HUES6 (cell line): ENCODE results near the gene CCDC92B.

Experiments
- H3K27ac ChIP-seq: 2 replicates; pipeline ENCODE4 v1.7.0; 2013; ENCODE audit warnings: low read depth, mild to moderate bottlenecking, low read length, inconsistent platforms
- H3K27me3 ChIP-seq: 2 replicates; pipeline ENCODE4 v1.6.1; 2013; ENCODE audit warnings: low read length; ENCODE audit not compliant: control insufficient read depth, insufficient read depth
- H3K36me3 ChIP-seq: 2 replicates; pipeline ENCODE4 v1.6.1; 2013; ENCODE audit warnings: low read length; ENCODE audit not compliant: control insufficient read depth, insufficient read depth
- H3K4me1 ChIP-seq: 2 replicates; pipeline ENCODE4 v1.6.1; 2013; ENCODE audit warnings: low read length; ENCODE audit not compliant: control insufficient read depth, insufficient read depth
- H3K4me3 ChIP-seq: 2 replicates; pipeline ENCODE4 v1.5.1; 2013; ENCODE audit warnings: low read depth, low read length
- H3K9ac ChIP-seq: one replicate; pipeline ENCODE4 v1.6.1; 2013; ENCODE audit warnings: mild to moderate bottlenecking, low read length
- H3K9me3 ChIP-seq: 2 replicates; pipeline ENCODE4 v1.6.1; 2013; ENCODE audit warnings: low read depth, low read length; ENCODE audit not compliant: control insufficient read depth, insufficient read depth

Gene CCDC92B

GRCh38 chr17:2737693-2738092, 11.8 kb downstream of the CCDC92B start:
- Histone ChIP-seq H3K36me3 (no peaks in the 10 kb centered on the region; the same call in 1 of the 2 replicates), H3K27ac (no peak overlapping the region), H3K27me3 (no peaks in the 10 kb centered on the region), H3K9ac (no peak overlapping the region), H3K9me3 (no peaks in the 10 kb centered on the region), H3K4me1 (no peaks in the 10 kb centered on the region), H3K4me3 (no peak overlapping the region)

DNA sequence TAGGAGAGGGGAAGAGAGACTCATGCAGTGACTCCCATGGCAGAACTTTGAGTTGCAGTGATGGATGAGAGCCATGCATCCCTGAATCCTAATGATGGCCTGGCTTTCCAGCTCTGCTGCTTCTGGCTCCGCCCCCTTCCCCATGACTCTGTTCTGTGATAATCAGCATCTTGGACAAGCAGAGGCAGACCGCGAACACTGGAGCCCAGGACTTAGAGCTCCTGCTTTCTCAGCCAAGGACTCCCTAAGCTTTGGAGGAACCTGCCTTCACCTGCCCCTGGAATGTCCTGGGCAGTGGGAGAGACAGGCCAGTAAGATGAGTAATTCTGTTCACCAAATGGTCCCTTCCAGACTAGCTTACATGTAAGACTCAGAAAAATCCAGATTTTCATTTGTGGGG, 12.5 kb downstream of the CCDC92B start:
- H3K4me1 ChIP-seq, result no peaks in the 10 kb centered on the region
- no peak overlapping the region for H3K27ac ChIP-seq
- no peak overlapping the region for H3K9ac ChIP-seq
- H3K9me3 ChIP-seq, result no peaks in the 10 kb centered on the region
- H3K4me3 ChIP-seq, result no peak overlapping the region
- no peaks in the 10 kb centered on the region for H3K27me3 ChIP-seq
- no peaks in the 10 kb centered on the region; the same call in 1 of the 2 replicates for H3K36me3 ChIP-seq

DNA sequence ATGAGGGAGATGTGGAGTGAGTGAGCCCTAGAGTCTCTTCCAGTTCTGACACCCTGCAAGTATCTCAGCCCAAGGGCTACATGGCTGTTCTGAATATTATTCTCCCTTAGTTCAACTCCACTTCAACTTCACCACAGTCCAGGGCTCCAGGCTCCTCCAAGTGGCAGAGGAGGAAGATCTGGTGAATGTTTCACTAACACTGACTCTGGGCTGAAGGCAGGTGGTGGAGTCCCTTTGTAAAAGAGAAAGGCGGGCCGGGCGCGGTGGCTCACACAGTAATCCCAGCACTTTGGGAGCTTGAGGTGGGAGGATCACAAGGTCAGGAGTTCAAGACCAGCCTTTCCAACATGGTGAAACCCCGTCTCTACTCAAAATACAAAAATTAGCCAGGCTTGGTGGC, 13.6 kb downstream of the CCDC92B start:
- no peak overlapping the region for H3K27ac ChIP-seq
- no peaks in the 10 kb centered on the region for H3K4me1 ChIP-seq

DNA sequence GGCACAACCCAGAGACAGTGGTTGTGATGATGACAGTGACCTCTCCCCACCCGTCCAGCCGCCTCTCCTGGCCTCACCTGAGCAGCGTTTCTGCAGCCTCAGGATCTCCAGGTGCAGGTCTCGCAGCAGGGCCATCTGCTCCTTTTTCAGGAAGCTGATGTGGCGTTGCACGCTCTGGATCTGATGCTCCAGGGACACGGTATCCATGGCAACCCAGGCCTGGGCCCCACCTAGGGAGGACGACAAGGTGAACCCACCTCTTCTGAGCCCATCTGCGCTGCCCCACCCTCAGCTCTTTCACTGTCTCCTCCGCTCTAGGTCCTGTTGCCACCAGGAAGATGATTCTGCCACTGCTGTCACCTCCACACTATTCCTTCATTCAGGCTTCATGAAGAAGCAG, 14.5 kb downstream of the CCDC92B start:
- H3K9ac ChIP-seq, result no peak overlapping the region
- no peak overlapping the region for H3K27ac ChIP-seq
- no peaks in the 10 kb centered on the region for H3K27me3 ChIP-seq
- H3K36me3 ChIP-seq, result peaks cover 3% of the 10 kb centered on the region; the same call in 1 of the 2 replicates
- H3K4me3 ChIP-seq, result no peak overlapping the region
- H3K9me3 ChIP-seq, result no peaks in the 10 kb centered on the region
- H3K4me1 ChIP-seq, result no peaks in the 10 kb centered on the region

More for the DNA sequence above, 13.6 kb downstream of the CCDC92B start:
- H3K9me3 ChIP-seq, result no peaks in the 10 kb centered on the region
- H3K9ac ChIP-seq, result no peak overlapping the region
- no peaks in the 10 kb centered on the region for H3K27me3 ChIP-seq
- H3K4me3 ChIP-seq, result no peak overlapping the region
- no peaks in the 10 kb centered on the region; the same call in 1 of the 2 replicates for H3K36me3 ChIP-seq

DNA sequence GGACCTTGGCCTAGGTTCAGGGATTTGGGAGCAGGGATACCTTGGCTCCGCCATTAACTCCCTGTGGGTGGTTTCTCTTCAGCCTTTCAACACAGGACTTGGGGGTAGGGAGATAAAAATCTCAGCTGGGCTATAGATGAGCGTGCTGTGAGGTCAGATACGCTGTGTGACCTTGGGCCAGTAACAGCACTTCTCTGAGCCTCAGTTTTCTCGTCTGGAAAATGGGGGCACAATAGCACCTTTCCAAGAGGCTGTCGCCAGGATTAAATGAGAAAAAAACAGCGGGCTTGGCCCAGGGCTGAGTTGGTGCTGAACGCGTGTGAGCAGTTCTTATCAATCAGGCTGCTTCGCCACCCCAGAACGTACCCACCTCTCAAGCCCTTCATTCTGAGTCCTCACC, 17.6 kb downstream of the CCDC92B start:
- Histone ChIP-seq H3K4me3 (no peak overlapping the region), H3K27ac (no peak overlapping the region), H3K9me3 (no peaks in the 10 kb centered on the region)

DNA sequence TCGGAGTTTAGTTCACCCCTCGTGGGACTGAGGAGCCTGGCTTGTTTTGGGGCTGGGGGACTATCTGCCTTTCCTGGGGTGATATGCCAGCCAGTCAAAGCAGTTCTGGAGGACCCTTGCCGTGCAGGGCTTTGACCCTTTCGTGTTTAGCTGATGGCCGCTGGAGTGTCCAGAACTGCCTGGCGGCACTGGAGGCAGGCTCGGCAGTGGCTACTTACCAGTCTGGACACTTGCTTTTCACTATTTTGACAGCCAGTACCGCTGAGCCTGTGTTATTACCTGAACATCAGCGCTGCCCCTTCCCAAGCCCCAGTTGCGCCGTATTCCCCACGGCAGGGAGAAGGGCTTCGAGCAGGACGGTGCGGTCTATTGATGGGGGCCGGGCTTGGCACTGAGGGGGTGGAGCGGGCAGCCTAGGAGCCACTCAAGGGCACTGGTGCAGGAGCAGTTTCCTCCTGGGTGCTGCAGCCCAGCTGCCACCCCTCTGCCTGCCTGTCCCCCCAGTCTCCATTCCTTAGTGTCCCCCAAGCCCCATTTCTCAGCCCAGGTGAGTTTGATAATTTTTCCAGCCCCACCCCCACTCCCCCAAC, 18.6 kb downstream of the CCDC92B start:
- H3K4me3 ChIP-seq, result no peak overlapping the region
- peaks cover 10% of the 10 kb centered on the region for H3K36me3 ChIP-seq
- no peaks in the 10 kb centered on the region for H3K27me3 ChIP-seq
- H3K4me1 ChIP-seq, result no peaks in the 10 kb centered on the region
- H3K9me3 ChIP-seq, result no peaks in the 10 kb centered on the region
- no peak overlapping the region for H3K9ac ChIP-seq
- no peak overlapping the region for H3K27ac ChIP-seq

More for the DNA sequence above, 17.6 kb downstream of the CCDC92B start:
- Histone ChIP-seq H3K9ac (no peak overlapping the region), H3K36me3 (peaks cover 10% of the 10 kb centered on the region), H3K27me3 (no peaks in the 10 kb centered on the region), H3K4me1 (no peaks in the 10 kb centered on the region)

DNA sequence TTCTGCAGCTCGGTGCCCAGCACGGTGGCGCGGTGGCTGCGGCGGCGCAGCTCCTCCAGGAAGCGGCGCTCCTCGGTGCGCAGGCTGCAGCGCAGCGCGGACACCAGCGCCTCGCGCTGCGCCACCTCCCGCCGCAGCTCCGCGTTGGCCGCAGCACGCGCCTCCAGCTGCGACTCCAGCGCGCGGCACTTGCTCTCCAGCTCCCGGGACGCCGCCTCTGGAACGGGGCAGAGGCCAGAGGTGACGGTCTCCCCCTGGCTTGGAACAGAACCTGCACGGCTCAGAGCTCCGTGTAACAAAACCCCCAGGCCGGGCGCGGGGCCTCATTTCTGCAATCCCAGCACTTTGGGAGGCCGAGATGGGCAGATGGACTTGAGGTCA, 24.7 kb downstream of the CCDC92B start:
- Histone ChIP-seq H3K27me3 (peaks cover 23% of the 10 kb centered on the region; the same call in 1 of the 2 replicates), H3K27ac (no peak overlapping the region), H3K36me3 (peaks cover 4% of the 10 kb centered on the region), H3K4me1 (peaks cover 24% of the 10 kb centered on the region), H3K4me3 (peak overlapping the region; percentile 64), H3K9ac (peak overlapping the region; percentile 53), H3K9me3 (no peaks in the 10 kb centered on the region)

DNA sequence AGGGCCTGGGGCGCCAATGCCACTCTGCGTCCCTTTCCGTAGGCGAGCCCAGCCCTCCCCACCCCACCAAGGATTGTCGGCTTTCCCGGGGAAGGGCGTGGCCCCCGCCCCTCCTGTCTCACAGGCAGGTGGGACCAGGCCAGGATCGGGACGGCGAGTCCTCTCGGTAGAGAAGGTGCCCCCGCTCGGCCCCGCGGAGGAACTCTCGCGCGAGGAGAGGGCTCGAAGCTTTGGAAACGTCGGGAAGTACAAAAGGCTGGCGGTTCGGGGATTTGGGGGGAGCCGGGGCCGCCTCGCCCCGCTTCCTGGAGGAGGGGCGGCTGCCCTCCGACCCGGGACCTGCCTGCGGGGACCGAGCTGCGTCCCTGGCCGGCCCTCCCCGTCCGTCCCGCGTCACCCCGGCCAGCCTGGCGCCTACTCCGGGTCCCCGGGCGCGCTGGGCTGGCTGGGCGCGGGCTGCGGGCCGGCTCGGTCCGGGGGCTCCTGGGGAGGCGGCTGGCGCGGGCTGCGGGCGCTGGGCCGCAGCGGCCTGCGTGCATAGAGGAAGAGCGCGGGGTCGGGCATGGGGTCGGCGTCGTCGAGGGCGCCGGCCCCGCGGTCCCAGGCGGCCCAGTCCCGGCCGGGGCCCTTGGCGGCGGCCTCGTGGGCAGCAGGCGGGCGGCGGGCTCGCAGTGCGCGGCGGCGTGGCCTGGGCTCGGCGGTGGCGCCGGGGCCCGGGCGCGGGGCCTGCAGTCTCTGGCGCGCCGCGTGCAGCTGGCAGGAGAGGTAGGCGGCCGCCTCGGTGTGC, 25.3 kb downstream of the CCDC92B start:
- peaks cover 27% of the 10 kb centered on the region; the same call in 1 of the 2 replicates for H3K27me3 ChIP-seq
- H3K9ac ChIP-seq, result peak overlapping the region; percentile 77
- peak overlapping the region; percentile 64 for H3K4me3 ChIP-seq

GRCh38 chr17:2723505-2723996, 25.9 kb downstream of the CCDC92B start:
- H3K9ac ChIP-seq, result peak overlapping the region; percentile 75
- H3K27ac ChIP-seq, result peak overlapping the region; percentile 48; the same call in 1 of the 2 replicates
- H3K4me1 ChIP-seq, result peaks cover 27% of the 10 kb centered on the region
- H3K36me3 ChIP-seq, result peaks cover under 1% of the 10 kb centered on the region
- H3K9me3 ChIP-seq, result no peaks in the 10 kb centered on the region
- H3K4me3 ChIP-seq, result peak overlapping the region; percentile 64
- H3K27me3 ChIP-seq, result peaks cover 27% of the 10 kb centered on the region; the same call in 1 of the 2 replicates

More for the DNA sequence above, 25.3 kb downstream of the CCDC92B start:
- peaks cover 3% of the 10 kb centered on the region for H3K36me3 ChIP-seq
- no peak overlapping the region; the same call in 1 of the 2 replicates for H3K27ac ChIP-seq
- H3K4me1 ChIP-seq, result peaks cover 27% of the 10 kb centered on the region
- H3K9me3 ChIP-seq, result no peaks in the 10 kb centered on the region

GRCh38 chr17:2722611-2723010, 26.8 kb downstream of the CCDC92B start:
- H3K36me3 ChIP-seq, result no peaks in the 10 kb centered on the region
- H3K9me3 ChIP-seq, result no peaks in the 10 kb centered on the region
- H3K9ac ChIP-seq, result no peak overlapping the region
- H3K27ac ChIP-seq, result no peak overlapping the region
- no peak overlapping the region for H3K4me3 ChIP-seq
- H3K4me1 ChIP-seq, result peaks cover 27% of the 10 kb centered on the region
- H3K27me3 ChIP-seq, result peaks cover 27% of the 10 kb centered on the region; the same call in 1 of the 2 replicates

- H3K27me3 ChIP-seq, result peaks cover 27% of the 10 kb centered on the region; the same call in 1 of the 2 replicates
- H3K9ac ChIP-seq, result no peak overlapping the region
- no peaks in the 10 kb centered on the region for H3K36me3 ChIP-seq
Measured at GRCh38 chr17:2721603-2722002, 27.8 kb downstream of the CCDC92B start.

More at GRCh38 chr17:2721603-2722002, 27.8 kb downstream of the CCDC92B start:
- Histone ChIP-seq H3K4me3 (no peak overlapping the region), H3K27ac (no peak overlapping the region), H3K4me1 (peaks cover 31% of the 10 kb centered on the region), H3K9me3 (no peaks in the 10 kb centered on the region)
